ENCODE measurements around the gene FBXW10B.
"Not testable (repeated sequence)": the region's sequence is repeated elsewhere in the genome, so short reads cannot be mapped to it uniquely, and the experiment has no call there.

FBXW10B gene

DNA sequence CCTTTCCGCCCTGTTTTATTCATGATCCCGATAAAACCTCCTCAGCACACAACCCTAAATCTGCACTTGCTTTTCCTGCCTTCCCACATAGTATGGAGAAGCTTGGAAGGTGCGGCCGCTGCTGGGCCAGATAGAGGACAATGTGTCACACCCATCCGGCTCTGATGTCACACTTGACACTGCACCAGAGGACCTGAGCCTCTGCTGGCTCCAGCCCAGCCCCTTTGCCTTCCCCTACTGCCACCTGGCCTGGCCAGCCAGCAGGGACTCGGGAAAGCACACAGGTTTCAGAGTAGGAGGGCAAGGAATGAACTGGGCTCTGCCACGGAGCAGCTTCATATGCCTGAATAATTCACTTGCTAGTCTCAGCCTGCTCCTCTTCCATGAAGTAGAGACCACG, 2.6 kb upstream of the FBXW10B start:
- H3K27ac ChIP-seq (ENCODE audit: low read length, poor library complexity, severe bottlenecking); H3K9me3 ChIP-seq (ENCODE audit: control insufficient read depth, low read length); H3K4ac ChIP-seq (ENCODE audit: low read depth in 1 of 2, low read length in 2 of 2); H3K79me1 ChIP-seq (replicated peaks; ENCODE audit: low read length, poor library complexity, severe bottlenecking); H2AK5ac ChIP-seq (ENCODE audit: low read length, severe bottlenecking); H3K4me3 ChIP-seq (ENCODE audit: insufficient read depth in 1 of 2, low read depth in 1 of 2, low read length in 2 of 2); H4K91ac ChIP-seq (ENCODE audit: low read length); H3K18ac ChIP-seq (ENCODE audit: low read depth in 1 of 2, low read length in 2 of 2); H2BK12ac ChIP-seq (ENCODE audit: low read length in 2 of 2); H3K14ac ChIP-seq (ENCODE audit: low read length in 2 of 2); H4K8ac ChIP-seq (ENCODE audit: low read length); H2BK5ac ChIP-seq (ENCODE audit: low read depth, low read length, poor library complexity, severe bottlenecking); H3K4me2 ChIP-seq (ENCODE audit: low read length, poor library complexity, severe bottlenecking); H3K23ac ChIP-seq (ENCODE audit: low read length in 2 of 2); H2BK120ac ChIP-seq (ENCODE audit: low read depth, low read length); H2BK15ac ChIP-seq (ENCODE audit: low read depth, poor library complexity, severe bottlenecking); H3K36me3 ChIP-seq (ENCODE audit: control insufficient read depth in 1 of 2, insufficient read depth in 2 of 2, low read depth in 1 of 2, low read length in 2 of 2); DNase-seq; H3K9ac ChIP-seq (ENCODE audit: low read length); H2AFZ ChIP-seq (ENCODE audit: low read depth, low read length); H3K4me1 ChIP-seq (ENCODE audit: control insufficient read depth, insufficient read depth, low read depth, low read length); H3K27me3 ChIP-seq (ENCODE audit: control insufficient read depth in 1 of 2, insufficient read depth in 1 of 2, low read length in 2 of 2): not testable (repeated sequence)
- WGBS, result 67% methylated on average over 1 of the region's 8 CpGs

DNA sequence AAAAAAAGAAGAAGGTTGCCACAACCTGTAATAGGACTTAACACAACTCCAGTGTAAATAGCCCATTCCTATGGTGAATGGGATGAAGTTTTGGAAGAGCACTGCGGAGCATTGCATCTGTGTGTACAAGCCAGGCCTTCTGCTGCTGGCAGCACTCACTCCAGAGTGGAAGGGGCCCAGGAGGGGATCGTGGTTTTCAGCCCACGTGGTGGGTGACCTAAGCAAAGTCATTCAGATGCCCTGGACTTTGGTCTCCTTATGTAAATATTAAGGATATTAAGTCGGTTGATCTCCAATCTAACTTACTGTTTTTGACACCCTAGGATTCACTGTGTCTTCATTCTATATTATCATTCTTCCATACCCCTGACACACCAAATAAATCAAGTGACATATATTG, 2.7 kb downstream of the FBXW10B start:
- H3K79me1 ChIP-seq (replicated peaks; ENCODE audit: low read length, poor library complexity, severe bottlenecking); H3K27ac ChIP-seq (ENCODE audit: low read length, poor library complexity, severe bottlenecking); H2BK15ac ChIP-seq (ENCODE audit: low read depth, poor library complexity, severe bottlenecking); H2BK12ac ChIP-seq (ENCODE audit: low read length in 2 of 2); H2BK5ac ChIP-seq (ENCODE audit: low read depth, low read length, poor library complexity, severe bottlenecking); H3K18ac ChIP-seq (ENCODE audit: low read depth in 1 of 2, low read length in 2 of 2); H2BK120ac ChIP-seq (ENCODE audit: low read depth, low read length); H3K4me2 ChIP-seq (ENCODE audit: low read length, poor library complexity, severe bottlenecking); H3K9ac ChIP-seq (ENCODE audit: low read length); H3K23ac ChIP-seq (ENCODE audit: low read length in 2 of 2); H3K36me3 ChIP-seq (ENCODE audit: control insufficient read depth in 1 of 2, insufficient read depth in 2 of 2, low read depth in 1 of 2, low read length in 2 of 2); H3K4ac ChIP-seq (ENCODE audit: low read depth in 1 of 2, low read length in 2 of 2); H3K14ac ChIP-seq (ENCODE audit: low read length in 2 of 2); H3K4me1 ChIP-seq (ENCODE audit: control insufficient read depth, insufficient read depth, low read depth, low read length); H2AK5ac ChIP-seq (ENCODE audit: low read length, severe bottlenecking); H2AFZ ChIP-seq (ENCODE audit: low read depth, low read length); H4K91ac ChIP-seq (ENCODE audit: low read length); H3K9me3 ChIP-seq (ENCODE audit: control insufficient read depth, low read length); H4K8ac ChIP-seq (ENCODE audit: low read length); H3K4me3 ChIP-seq (ENCODE audit: insufficient read depth in 1 of 2, low read depth in 1 of 2, low read length in 2 of 2); H3K27me3 ChIP-seq (ENCODE audit: control insufficient read depth in 1 of 2, insufficient read depth in 1 of 2, low read length in 2 of 2): not testable (repeated sequence)
- 59% methylated on average over 2 of the region's 4 CpGs for WGBS
- peak; percentile 9 for DNase-seq

DNA sequence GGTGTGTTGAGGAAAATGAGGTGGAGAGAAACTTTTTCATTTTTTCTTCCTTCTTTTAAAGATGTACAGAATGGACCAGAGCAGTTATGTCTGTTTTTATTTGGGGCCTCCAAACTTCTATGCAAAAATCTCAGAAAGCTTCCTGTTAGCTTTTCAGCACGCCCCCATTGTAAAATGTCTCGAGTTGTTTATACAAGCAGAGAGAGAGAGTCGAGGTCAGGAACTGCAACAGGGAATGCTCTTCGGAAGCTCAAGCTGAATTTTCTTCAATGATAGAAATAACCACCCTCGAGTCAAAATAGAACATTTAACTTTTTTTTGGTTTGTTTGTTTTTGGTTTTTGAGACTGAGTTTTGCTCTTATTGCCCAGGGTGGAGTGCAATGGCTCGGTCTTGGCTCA, 3.7 kb downstream of the FBXW10B start:
- no CpG with 5 or more reads among the region's 6 CpGs for WGBS
- peak; percentile 15 for DNase-seq
- not testable (repeated sequence) for H3K14ac ChIP-seq (ENCODE audit: low read length in 2 of 2)

DNA sequence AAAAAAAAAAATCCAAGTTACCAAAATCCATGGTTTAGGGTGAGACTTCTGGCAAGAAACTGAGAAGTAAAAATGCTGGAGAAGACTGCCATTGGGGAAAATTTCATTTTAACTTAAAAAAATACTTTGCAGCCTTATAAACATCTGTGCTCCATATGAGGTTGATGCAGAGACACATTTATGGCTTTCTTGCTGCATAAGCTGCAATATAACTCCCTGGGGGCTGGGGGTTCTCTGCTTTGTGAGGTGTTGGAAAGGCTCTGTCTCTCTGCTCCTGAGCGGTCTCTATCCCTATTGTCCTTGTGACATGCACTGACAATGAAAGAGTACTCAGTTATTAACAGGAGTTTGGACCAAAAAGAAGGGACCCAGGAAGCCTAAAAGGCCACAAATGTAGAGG, 6.4 kb downstream of the FBXW10B start:
- H3K4me2 ChIP-seq (ENCODE audit: low read length, poor library complexity, severe bottlenecking); H4K91ac ChIP-seq (ENCODE audit: low read length); H3K4me3 ChIP-seq (ENCODE audit: insufficient read depth in 1 of 2, low read depth in 1 of 2, low read length in 2 of 2); H3K4me1 ChIP-seq (ENCODE audit: control insufficient read depth, insufficient read depth, low read depth, low read length); H3K27me3 ChIP-seq (ENCODE audit: control insufficient read depth in 1 of 2, insufficient read depth in 1 of 2, low read length in 2 of 2); H2AFZ ChIP-seq (ENCODE audit: low read depth, low read length); H3K9me3 ChIP-seq (ENCODE audit: control insufficient read depth, low read length); H2BK12ac ChIP-seq (ENCODE audit: low read length in 2 of 2); H2BK120ac ChIP-seq (ENCODE audit: low read depth, low read length); H2BK15ac ChIP-seq (ENCODE audit: low read depth, poor library complexity, severe bottlenecking); H3K14ac ChIP-seq (ENCODE audit: low read length in 2 of 2); H3K79me1 ChIP-seq (replicated peaks; ENCODE audit: low read length, poor library complexity, severe bottlenecking); H3K27ac ChIP-seq (ENCODE audit: low read length, poor library complexity, severe bottlenecking); H2AK5ac ChIP-seq (ENCODE audit: low read length, severe bottlenecking); H4K8ac ChIP-seq (ENCODE audit: low read length); DNase-seq; H3K4ac ChIP-seq (ENCODE audit: low read depth in 1 of 2, low read length in 2 of 2); H3K36me3 ChIP-seq (ENCODE audit: control insufficient read depth in 1 of 2, insufficient read depth in 2 of 2, low read depth in 1 of 2, low read length in 2 of 2); H2BK5ac ChIP-seq (ENCODE audit: low read depth, low read length, poor library complexity, severe bottlenecking); H3K9ac ChIP-seq (ENCODE audit: low read length); H3K23ac ChIP-seq (ENCODE audit: low read length in 2 of 2); H3K18ac ChIP-seq (ENCODE audit: low read depth in 1 of 2, low read length in 2 of 2): not testable (repeated sequence)
- no CpG with 5 or more reads among the region's 1 CpG for WGBS

More for the DNA sequence above, 3.7 kb downstream of the FBXW10B start:
- H3K27me3 ChIP-seq (ENCODE audit: control insufficient read depth in 1 of 2, insufficient read depth in 1 of 2, low read length in 2 of 2); H3K4me2 ChIP-seq (ENCODE audit: low read length, poor library complexity, severe bottlenecking); H3K27ac ChIP-seq (ENCODE audit: low read length, poor library complexity, severe bottlenecking); H3K36me3 ChIP-seq (ENCODE audit: control insufficient read depth in 1 of 2, insufficient read depth in 2 of 2, low read depth in 1 of 2, low read length in 2 of 2); H4K8ac ChIP-seq (ENCODE audit: low read length); H3K23ac ChIP-seq (ENCODE audit: low read length in 2 of 2); H2AFZ ChIP-seq (ENCODE audit: low read depth, low read length); H3K4me1 ChIP-seq (ENCODE audit: control insufficient read depth, insufficient read depth, low read depth, low read length); H3K4ac ChIP-seq (ENCODE audit: low read depth in 1 of 2, low read length in 2 of 2); H2BK15ac ChIP-seq (ENCODE audit: low read depth, poor library complexity, severe bottlenecking); H3K9me3 ChIP-seq (ENCODE audit: control insufficient read depth, low read length); H3K18ac ChIP-seq (ENCODE audit: low read depth in 1 of 2, low read length in 2 of 2); H2BK120ac ChIP-seq (ENCODE audit: low read depth, low read length); H3K79me1 ChIP-seq (replicated peaks; ENCODE audit: low read length, poor library complexity, severe bottlenecking); H4K91ac ChIP-seq (ENCODE audit: low read length); H2AK5ac ChIP-seq (ENCODE audit: low read length, severe bottlenecking); H3K9ac ChIP-seq (ENCODE audit: low read length); H2BK12ac ChIP-seq (ENCODE audit: low read length in 2 of 2); H3K4me3 ChIP-seq (ENCODE audit: insufficient read depth in 1 of 2, low read depth in 1 of 2, low read length in 2 of 2); H2BK5ac ChIP-seq (ENCODE audit: low read depth, low read length, poor library complexity, severe bottlenecking): not testable (repeated sequence)

All from mesenchymal stem cell (in vitro differentiated cells and primary cell).